K562 (cell line): ENCODE results near the gene KCTD18.

ENCODE experiments used
- STAT5B ChIP-seq: fragments of 250-450 bp; sonication (Bioruptor Pico); IDR thresholded peaks from 2 replicates; pipeline ENCODE4 v1.8.0; 2021; ENCODE audit warnings: mild to moderate bottlenecking, inconsistent platforms
- USF2 ChIP-seq: sonication (generic); formaldehyde crosslinking; IDR thresholded peaks from 2 replicates; pipeline ENCODE4 v1.5.0; 2020; ENCODE audit warnings: missing genetic modification reagents

- no peak for TF ChIP-seq USF2 (CRISPR knock-in tag)
- no peak for TF ChIP-seq STAT5B (CRISPR knock-in tag)
Observed at GRCh38 chr2:200507179-200507578, 2.7 kb downstream of the KCTD18 start.
